ENCODE results near the gene PTGFRN.

PTGFRN gene

DNA sequence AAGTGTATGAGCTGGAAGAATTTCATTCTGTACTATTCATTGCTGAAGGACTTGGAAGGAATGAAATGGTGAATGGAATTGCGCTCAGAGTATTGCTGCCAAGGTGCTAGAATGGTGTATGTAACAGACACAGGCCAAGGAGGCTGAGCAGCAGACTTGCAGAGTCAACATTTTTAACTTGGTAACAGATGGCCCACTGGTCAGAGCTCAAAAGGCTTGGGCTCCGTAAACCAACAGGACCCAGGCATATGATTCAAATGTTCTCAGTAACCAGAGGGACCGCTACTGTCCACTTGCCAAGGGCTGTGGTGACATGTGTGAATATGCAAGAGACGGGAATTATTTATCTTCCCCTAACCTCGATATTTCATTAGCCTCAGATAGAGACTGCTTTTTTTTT lies 28.8 kb upstream of the PTGFRN start:
- H3K27ac ChIP-seq (ENCODE audit: poor library complexity, severe bottlenecking): peak overlapping the region; percentile 78
- ATAC-seq (ENCODE audit: low read depth): no peak

DNA sequence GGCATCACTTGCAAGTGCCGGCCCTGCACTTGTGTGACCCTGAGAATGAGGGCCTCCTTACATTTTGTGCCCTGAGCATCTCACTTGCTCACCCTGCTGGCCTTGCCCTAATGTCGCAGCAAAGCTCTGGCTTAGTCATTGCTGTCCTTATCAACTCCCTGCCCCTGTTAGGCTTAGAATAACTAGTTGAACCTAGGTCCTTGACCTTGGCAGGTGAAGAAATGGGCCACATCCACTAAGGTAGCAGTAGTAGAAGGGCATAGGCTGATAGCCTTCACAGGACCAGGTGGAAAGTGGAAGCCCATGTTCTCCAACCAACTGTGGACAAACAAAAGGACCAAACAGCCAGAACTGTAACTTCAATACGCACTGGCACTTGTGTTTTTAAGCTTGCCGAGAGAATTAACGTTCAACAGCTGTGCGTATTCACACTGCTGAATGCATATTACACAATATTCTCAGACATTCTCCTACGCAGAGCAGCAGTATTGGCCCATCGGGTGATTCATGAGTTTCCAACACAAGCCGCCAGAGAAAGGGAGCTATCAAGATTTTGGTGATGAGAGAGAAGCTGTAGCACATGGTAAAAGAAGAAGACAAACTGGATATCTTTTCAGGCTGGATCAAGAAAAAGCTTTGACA lies 27.7 kb upstream of the PTGFRN start:
- TF ChIP-seq, protein P1, sequence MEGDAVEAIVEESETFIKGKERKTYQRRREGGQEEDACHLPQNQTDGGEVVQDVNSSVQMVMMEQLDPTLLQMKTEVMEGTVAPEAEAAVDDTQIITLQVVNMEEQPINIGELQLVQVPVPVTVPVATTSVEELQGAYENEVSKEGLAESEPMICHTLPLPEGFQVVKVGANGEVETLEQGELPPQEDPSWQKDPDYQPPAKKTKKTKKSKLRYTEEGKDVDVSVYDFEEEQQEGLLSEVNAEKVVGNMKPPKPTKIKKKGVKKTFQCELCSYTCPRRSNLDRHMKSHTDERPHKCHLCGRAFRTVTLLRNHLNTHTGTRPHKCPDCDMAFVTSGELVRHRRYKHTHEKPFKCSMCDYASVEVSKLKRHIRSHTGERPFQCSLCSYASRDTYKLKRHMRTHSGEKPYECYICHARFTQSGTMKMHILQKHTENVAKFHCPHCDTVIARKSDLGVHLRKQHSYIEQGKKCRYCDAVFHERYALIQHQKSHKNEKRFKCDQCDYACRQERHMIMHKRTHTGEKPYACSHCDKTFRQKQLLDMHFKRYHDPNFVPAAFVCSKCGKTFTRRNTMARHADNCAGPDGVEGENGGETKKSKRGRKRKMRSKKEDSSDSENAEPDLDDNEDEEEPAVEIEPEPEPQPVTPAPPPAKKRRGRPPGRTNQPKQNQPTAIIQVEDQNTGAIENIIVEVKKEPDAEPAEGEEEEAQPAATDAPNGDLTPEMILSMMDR (IDR thresholded peaks at IDR 0.05; ENCODE audit: poor library complexity, severe bottlenecking): peak; percentile 17
- H3K9me3 ChIP-seq (ENCODE audit: severe bottlenecking): no peaks in the 10 kb centered on the region
- peaks cover 49% of the 10 kb centered on the region for H3K4me1 ChIP-seq (ENCODE audit: insufficient read depth, poor library complexity, severe bottlenecking)
- DNase-seq (ENCODE audit: low spot score): no peak
- H3K4me3 ChIP-seq (ENCODE audit: severe bottlenecking): no peak overlapping the region
- no peak for ATAC-seq (ENCODE audit: low read depth)
- H3K36me3 ChIP-seq (ENCODE audit: low read depth): no peaks in the 10 kb centered on the region
- no peaks in the 10 kb centered on the region for H3K27me3 ChIP-seq (ENCODE audit: insufficient read depth, poor library complexity, severe bottlenecking)
- peak overlapping the region; percentile 78 for H3K27ac ChIP-seq (ENCODE audit: poor library complexity, severe bottlenecking)

More for the DNA sequence above, 28.8 kb upstream of the PTGFRN start:
- H3K9me3 ChIP-seq (ENCODE audit: severe bottlenecking): no peaks in the 10 kb centered on the region
- no peaks in the 10 kb centered on the region for H3K36me3 ChIP-seq (ENCODE audit: low read depth)
- TF ChIP-seq, protein P1 (IDR thresholded peaks at IDR 0.05; ENCODE audit: poor library complexity, severe bottlenecking): no peak
- H3K4me1 ChIP-seq (ENCODE audit: insufficient read depth, poor library complexity, severe bottlenecking): peaks cover 38% of the 10 kb centered on the region
- no peak overlapping the region for H3K4me3 ChIP-seq (ENCODE audit: severe bottlenecking)
- no peak for DNase-seq (ENCODE audit: low spot score)
- no peaks in the 10 kb centered on the region for H3K27me3 ChIP-seq (ENCODE audit: insufficient read depth, poor library complexity, severe bottlenecking)

DNA sequence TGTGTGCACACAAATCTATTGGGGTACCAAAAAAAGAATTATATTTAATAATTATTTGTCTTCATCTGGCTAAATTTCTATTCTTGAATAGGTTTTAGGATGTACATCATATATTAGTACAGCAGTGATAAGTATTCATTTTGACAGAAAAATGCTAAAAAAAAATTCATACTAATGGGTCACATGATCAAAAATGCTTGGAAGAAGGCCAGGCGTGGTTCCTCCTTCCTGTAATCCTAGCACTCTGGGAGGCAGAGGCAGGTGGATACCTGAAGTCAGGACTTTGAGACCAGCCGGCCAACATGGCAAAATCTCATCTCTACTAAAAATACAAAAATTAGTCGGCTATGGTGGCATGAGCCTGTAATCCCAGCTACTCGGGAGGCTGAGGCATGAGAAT lies 26.9 kb upstream of the PTGFRN start:
- Histone ChIP-seq H3K4me1 (ENCODE audit: insufficient read depth, poor library complexity, severe bottlenecking) (peaks cover 45% of the 10 kb centered on the region), H3K36me3 (ENCODE audit: low read depth) (no peaks in the 10 kb centered on the region), H3K27ac (ENCODE audit: poor library complexity, severe bottlenecking) (peak overlapping the region; percentile 78), H3K4me3 (ENCODE audit: severe bottlenecking) (no peak overlapping the region), H3K9me3 (ENCODE audit: severe bottlenecking) (no peaks in the 10 kb centered on the region), H3K27me3 (ENCODE audit: insufficient read depth, poor library complexity, severe bottlenecking) (no peaks in the 10 kb centered on the region)
- TF ChIP-seq, protein P1 (IDR thresholded peaks at IDR 0.05; ENCODE audit: poor library complexity, severe bottlenecking): no peak
- DNase-seq (ENCODE audit: low spot score): no peak
- no peak for ATAC-seq (ENCODE audit: low read depth)

DNA sequence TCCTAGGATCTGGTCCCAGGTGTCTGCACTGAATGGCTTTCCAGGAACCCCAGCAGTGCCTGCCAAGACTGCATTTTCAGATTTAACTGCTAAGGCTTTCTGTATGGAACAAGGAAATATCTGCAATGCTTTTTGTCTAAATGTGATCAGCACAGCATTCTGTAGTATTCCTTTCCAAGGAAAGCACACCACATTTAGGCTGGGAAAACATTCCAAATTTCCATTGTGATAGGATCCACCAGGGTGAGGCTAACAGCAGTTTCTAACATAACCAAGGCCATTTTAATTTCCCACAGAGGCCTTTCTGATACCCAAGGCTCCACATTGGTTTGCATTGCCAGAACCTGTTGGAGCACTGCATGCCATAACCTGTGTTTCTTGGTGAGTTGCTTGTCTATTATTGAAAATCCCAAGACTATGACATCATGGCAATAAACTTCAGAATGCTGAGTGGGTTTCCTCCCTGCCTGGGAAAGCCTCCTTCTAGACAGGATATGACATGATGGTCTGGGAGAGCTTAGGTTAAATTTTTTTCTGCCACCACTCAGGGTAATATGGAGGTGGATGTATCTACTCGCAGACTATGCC lies 23.3 kb upstream of the PTGFRN start:
- H3K36me3 ChIP-seq (ENCODE audit: low read depth): no peaks in the 10 kb centered on the region
- H3K27ac ChIP-seq (ENCODE audit: poor library complexity, severe bottlenecking): peak overlapping the region; percentile 64
- peaks cover 25% of the 10 kb centered on the region for H3K4me1 ChIP-seq (ENCODE audit: insufficient read depth, poor library complexity, severe bottlenecking)
- ATAC-seq (ENCODE audit: low read depth): peak; percentile 87
- no peaks in the 10 kb centered on the region for H3K27me3 ChIP-seq (ENCODE audit: insufficient read depth, poor library complexity, severe bottlenecking)
- H3K4me3 ChIP-seq (ENCODE audit: severe bottlenecking): no peak overlapping the region
- peak; percentile 65 for DNase-seq (ENCODE audit: low spot score)
- H3K9me3 ChIP-seq (ENCODE audit: severe bottlenecking): no peaks in the 10 kb centered on the region
- TF ChIP-seq, protein P1 (IDR thresholded peaks at IDR 0.05; ENCODE audit: poor library complexity, severe bottlenecking): no peak

DNA sequence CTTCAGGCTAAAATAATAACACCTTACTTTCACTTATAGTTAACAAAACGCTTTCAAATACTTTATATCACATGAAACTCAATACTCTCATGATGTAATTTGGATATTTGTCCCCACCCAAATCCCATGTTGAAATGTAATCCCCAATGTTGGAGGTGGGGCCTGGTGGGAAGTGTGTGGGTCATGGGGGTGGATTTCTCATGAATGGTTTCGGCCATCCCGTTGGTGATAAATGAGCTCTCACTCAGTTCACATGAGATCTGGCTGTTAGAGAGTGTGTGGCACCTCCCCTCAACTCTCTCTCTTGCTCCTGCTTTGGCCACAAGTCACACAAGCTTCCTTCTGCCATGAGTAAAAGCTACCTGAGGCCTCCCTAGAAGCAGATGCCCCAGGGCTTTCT lies 22.5 kb upstream of the PTGFRN start:
- no peaks in the 10 kb centered on the region for H3K9me3 ChIP-seq (ENCODE audit: severe bottlenecking)
- ATAC-seq (ENCODE audit: low read depth) (no peak), DNase-seq (ENCODE audit: low spot score) (no peak)
- TF ChIP-seq, protein P1 (IDR thresholded peaks at IDR 0.05; ENCODE audit: poor library complexity, severe bottlenecking): no peak
- H3K4me3 ChIP-seq (ENCODE audit: severe bottlenecking): no peak overlapping the region
- H3K27me3 ChIP-seq (ENCODE audit: insufficient read depth, poor library complexity, severe bottlenecking): no peaks in the 10 kb centered on the region
- peaks cover 20% of the 10 kb centered on the region for H3K4me1 ChIP-seq (ENCODE audit: insufficient read depth, poor library complexity, severe bottlenecking)
- H3K27ac ChIP-seq (ENCODE audit: poor library complexity, severe bottlenecking): peak overlapping the region; percentile 64
- no peaks in the 10 kb centered on the region for H3K36me3 ChIP-seq (ENCODE audit: low read depth)

Measured in RWPE2 (cell line).